Smooth muscle cell (in vitro differentiated cells): ENCODE results near the gene LUZP4. TPM values are rescaled to one million over a fixed set of nuclear protein-coding genes. Genes with fewer than 3 reads are reported as not detected.

Source experiments
- DNase-seq: peaks from one replicate; lab custom pipeline; 2025; ENCODE audit not compliant: unreplicated experiment; lab: John Stamatoyannopoulos, UW
- H2AFZ ChIP-seq: fragments of 200-600 bp; sonication (generic); 2 replicates; pipeline ENCODE4 v1.6.0; 2016; ENCODE audit warnings: antibody characterized with exemption, low read depth, mild to moderate bottlenecking
- H3F3A ChIP-seq: fragments of 200-600 bp; sonication (generic); 2 replicates; pipeline ENCODE4 v1.6.0; 2017; ENCODE audit warnings: antibody characterized with exemption, low read depth
- H3K27ac ChIP-seq: fragments of 200-600 bp; sonication (generic); 2 replicates; pipeline ENCODE4 v1.5.1; 2016; ENCODE audit warnings: low read depth, mild to moderate bottlenecking
- H3K27me3 ChIP-seq: fragments of 200-600 bp; sonication (generic); 2 replicates; pipeline ENCODE4 v1.6.1; 2016; ENCODE audit warnings: low read depth, mild to moderate bottlenecking
- H3K36me3 ChIP-seq: fragments of 200-600 bp; sonication (generic); 2 replicates; pipeline ENCODE4 v1.5.1; 2016; ENCODE audit warnings: low read depth
- H3K4me1 ChIP-seq: fragments of 200-600 bp; sonication (generic); 2 replicates; pipeline ENCODE4 v1.5.1; 2016; ENCODE audit warnings: low read depth
- H3K4me2 ChIP-seq: fragments of 200-600 bp; sonication (generic); 2 replicates; pipeline ENCODE4 v1.6.0; 2016; ENCODE audit warnings: mild to moderate bottlenecking
- H3K4me3 ChIP-seq: fragments of 200-600 bp; sonication (generic); 2 replicates; pipeline ENCODE4 v1.5.1; 2016; ENCODE audit warnings: mild to moderate bottlenecking
- H3K79me2 ChIP-seq: fragments of 200-600 bp; sonication (generic); 2 replicates; pipeline ENCODE4 v1.6.0; 2016; ENCODE audit warnings: low read depth, mild to moderate bottlenecking
- H3K9ac ChIP-seq: fragments of 200-600 bp; sonication (generic); 2 replicates; pipeline ENCODE4 v1.6.0; 2016; ENCODE audit warnings: low read depth
- H3K9me3 ChIP-seq: fragments of 200-600 bp; sonication (generic); replicated peaks from 2 replicates; pipeline ENCODE4 v1.5.1; 2016; ENCODE audit warnings: low read depth
- H4K20me1 ChIP-seq: fragments of 200-600 bp; sonication (generic); 2 replicates; pipeline ENCODE4 v1.6.0; 2016; ENCODE audit warnings: low read depth
- CTCF ChIP-seq: fragments of 200-600 bp; sonication (generic); IDR thresholded peaks from 2 replicates; pipeline ENCODE4 v1.5.1; 2017; ENCODE audit warnings: borderline replicate concordance, mild to moderate bottlenecking, antibody characterized with exemption; ENCODE audit not compliant: insufficient read depth, poor library complexity, severe bottlenecking
- WGBS: methylation state at CpG from one replicate; pipeline ENCODE4 v1.1.7; 2016; ENCODE audit warnings: low lambda C conversion rate; 5-methylcytosine and 5-hydroxymethylcytosine counted together
- polyA plus RNA-seq: library from polyadenylated mRNA; unstranded; fragments of >200 nt; fragmentation: Nextera tagmentation; extraction: Ambion mirVana; gene quantifications from 2 replicates; pipeline ENCODE4 v1.2.1, GENCODE V29; 2016
- total RNA-seq: library from RNA; depleted of rRNA; stranded (reverse); fragments of >200 nt; gene quantifications from 2 replicates; pipeline ENCODE4 v1.2.3, GENCODE V29; 2014

LUZP4 gene
- total and polyA plus RNA-seq, 2 experiments from 2014 or later: not detected

DNA sequence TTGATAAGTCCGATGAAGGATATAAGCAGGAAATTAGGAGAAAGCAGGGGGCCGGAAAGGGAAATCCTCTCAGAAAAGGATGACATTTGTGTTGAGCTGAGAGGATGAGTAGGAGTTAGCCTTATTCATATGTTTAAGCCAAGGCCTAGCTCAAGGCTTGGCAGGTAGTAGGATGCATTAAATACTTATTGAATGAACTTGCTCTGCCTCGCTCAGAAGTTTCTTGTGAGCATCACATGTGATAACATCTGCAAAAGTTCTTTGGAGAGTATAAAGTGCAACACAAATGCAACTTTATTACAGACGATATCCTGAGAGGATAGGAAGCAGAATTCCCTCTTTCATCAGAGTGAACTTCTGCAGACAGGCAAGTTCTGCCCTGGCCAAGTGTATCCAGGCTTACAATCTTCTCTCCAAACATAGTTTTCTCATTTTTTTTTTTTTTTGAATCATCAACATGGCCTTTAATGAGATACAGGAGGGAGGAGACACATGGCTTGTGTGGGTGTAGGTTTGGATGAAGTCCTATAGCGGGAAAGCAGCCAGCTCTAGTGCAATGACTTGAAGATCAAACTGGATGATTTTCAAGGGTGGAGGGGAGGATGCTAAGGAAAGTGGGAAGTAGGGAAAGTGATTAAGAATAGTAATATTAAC lies 48.1 kb downstream of the LUZP4 start:
- Histone ChIP-seq H2AFZ (no peak overlapping the region), H3K36me3 (no peaks in the 10 kb centered on the region), H3K79me2 (no peaks in the 10 kb centered on the region), H3K27me3 (no peaks in the 10 kb centered on the region), H4K20me1 (no peaks in the 10 kb centered on the region), H3K4me1 (peaks cover 3% of the 10 kb centered on the region), H3K9me3 (no peaks in the 10 kb centered on the region), H3F3A (peaks cover 8% of the 10 kb centered on the region), H3K9ac (no peak overlapping the region), H3K4me2 (no peak overlapping the region), H3K27ac (no peak overlapping the region), H3K4me3 (no peak overlapping the region)
- 76% methylated on average over 5 of the region's 5 CpGs for WGBS
- no peak for DNase-seq
- no peak for TF ChIP-seq CTCF

- TF ChIP-seq CTCF: no peak
- Histone ChIP-seq H3K4me3 (no peak overlapping the region), H3K36me3 (no peaks in the 10 kb centered on the region), H3F3A (peaks cover 12% of the 10 kb centered on the region), H4K20me1 (no peaks in the 10 kb centered on the region), H3K27ac (no peak overlapping the region), H3K4me1 (peaks cover 5% of the 10 kb centered on the region), H3K9ac (no peak overlapping the region), H3K27me3 (no peaks in the 10 kb centered on the region), H2AFZ (peak overlapping the region; percentile 11), H3K79me2 (no peaks in the 10 kb centered on the region), H3K4me2 (no peak overlapping the region), H3K9me3 (no peaks in the 10 kb centered on the region)
- DNase-seq: no peak
- WGBS: 56% methylated on average over 3 of the region's 3 CpGs
Observed at GRCh38 chrX:115339441-115340025, 50.0 kb downstream of the LUZP4 start.

- Histone ChIP-seq H3K27me3 (no peaks in the 10 kb centered on the region), H3K9me3 (no peaks in the 10 kb centered on the region), H3K9ac (no peak overlapping the region), H3K4me2 (peak overlapping the region; percentile 4), H3K79me2 (no peaks in the 10 kb centered on the region), H3K4me1 (peaks cover 21% of the 10 kb centered on the region), H2AFZ (peak overlapping the region; percentile 8), H4K20me1 (no peaks in the 10 kb centered on the region), H3K36me3 (no peaks in the 10 kb centered on the region), H3K27ac (no peak overlapping the region), H3K4me3 (no peak overlapping the region), H3F3A (peaks cover 26% of the 10 kb centered on the region)
- WGBS: 54% methylated on average over 1 of the region's 1 CpG
- no peak for DNase-seq
- no peak for TF ChIP-seq CTCF
Observed at GRCh38 chrX:115341421-115341820, 51.9 kb downstream of the LUZP4 start.
